Umbilical cord (tissue), 2 donors: ENCODE results near the gene TCF23. TPM values are rescaled to one million over a fixed set of nuclear protein-coding genes. Genes with fewer than 3 reads are reported as not detected.
"Not testable (repeated sequence)": the region's sequence is repeated elsewhere in the genome, so short reads cannot be mapped to it uniquely, and the experiment has no call there.

Source experiments
- DNase-seq: peaks from one replicate; pipeline ENCODE4 v3.0.0-alpha.2; 2015; ENCODE audit warnings: low spot score
- total RNA-seq: library from RNA; depleted of rRNA; stranded (reverse); fragments of >200 nt; gene quantifications from one replicate; pipeline ENCODE4 v1.2.3, GENCODE V29; 2014; ENCODE audit warnings: low replicate concordance; ENCODE audit not compliant: insufficient read depth

The TCF23 gene
- total RNA-seq, 1 donor from 2014 or later = 1.7 TPM

- DNase-seq = no peak
Observed at GRCh38 chr2:27189989-27190388, 41.2 kb downstream of the TCF23 start.

GRCh38 chr2:27191070-27191829 is 42.4 kb downstream of the TCF23 start:
- peak; percentile 68 for DNase-seq

GRCh38 chr2:27194538-27195354 is 45.9 kb downstream of the TCF23 start:
- DNase-seq = no peak

GRCh38 chr2:27195799-27196198 is 47.0 kb downstream of the TCF23 start:
- DNase-seq = not testable (repeated sequence)

GRCh38 chr2:27198068-27198467 is 49.3 kb downstream of the TCF23 start:
- DNase-seq = not testable (repeated sequence)

- DNase-seq = no peak
Observed at GRCh38 chr2:27198627-27199026, 49.8 kb downstream of the TCF23 start.

- no peak for DNase-seq
Observed at GRCh38 chr2:27199241-27199640, 50.4 kb downstream of the TCF23 start.

GRCh38 chr2:27201675-27202074 is 52.9 kb downstream of the TCF23 start:
- no peak for DNase-seq

GRCh38 chr2:27202854-27203253 is 54.0 kb downstream of the TCF23 start:
- no peak for DNase-seq

- DNase-seq = no peak
Observed at GRCh38 chr2:27203741-27204140, 54.9 kb downstream of the TCF23 start.

GRCh38 chr2:27204566-27204965 is 55.8 kb downstream of the TCF23 start:
- no peak for DNase-seq

- no peak for DNase-seq
Observed at GRCh38 chr2:27205206-27205605, 56.4 kb downstream of the TCF23 start.

- no peak for DNase-seq
Observed at GRCh38 chr2:27206346-27206745, 57.5 kb downstream of the TCF23 start.

Other genes starting within 250 kb of the TCF23 start
- gene MAPRE3, start 178.4 kb upstream of the TCF23 start, total RNA-seq = 4.1 TPM
- gene TMEM214, start 116.0 kb upstream of the TCF23 start, total RNA-seq = 28.2 TPM
- 5.5 TPM for gene AGBL5, start 97.3 kb upstream of the TCF23 start, total RNA-seq
- gene OST4, start 77.3 kb upstream of the TCF23 start, total RNA-seq = 441 TPM
- gene EMILIN1, start 70.4 kb upstream of the TCF23 start, total RNA-seq = 287 TPM
- gene KHK, start 62.2 kb upstream of the TCF23 start, total RNA-seq = 3.4 TPM
- gene CGREF1, start 29.9 kb upstream of the TCF23 start, total RNA-seq = 11.6 TPM
- gene ABHD1, start 25.2 kb upstream of the TCF23 start, total RNA-seq = 1.2 TPM
- 20.2 TPM for gene PREB, start 14.4 kb upstream of the TCF23 start, total RNA-seq
- not detected for gene PRR30, start 9.6 kb upstream of the TCF23 start, total RNA-seq
- 112 TPM for gene ATRAID, start 63.0 kb downstream of the TCF23 start, total RNA-seq
- 13.0 TPM for gene SLC5A6, start 63.3 kb downstream of the TCF23 start, total RNA-seq
- 45.0 TPM for gene CAD, start 68.4 kb downstream of the TCF23 start, total RNA-seq
- gene SLC30A3, start 114.0 kb downstream of the TCF23 start, total RNA-seq = 5.5 TPM
- gene DNAJC5G, start 126.4 kb downstream of the TCF23 start, total RNA-seq = not detected
- 5.1 TPM for gene TRIM54, start 133.4 kb downstream of the TCF23 start, total RNA-seq
- 1.4 TPM for gene UCN, start 159.4 kb downstream of the TCF23 start, total RNA-seq
- gene MPV17, start 174.1 kb downstream of the TCF23 start, total RNA-seq = 27.9 TPM
- 31.8 TPM for gene GTF3C2, start 207.8 kb downstream of the TCF23 start, total RNA-seq
- 10.1 TPM for gene EIF2B4, start 221.3 kb downstream of the TCF23 start, total RNA-seq
- gene SNX17, start 221.6 kb downstream of the TCF23 start, total RNA-seq = 98.0 TPM
- gene ZNF513, start 231.7 kb downstream of the TCF23 start, total RNA-seq = 8.4 TPM